Right ventricle myocardium superior (tissue), 1 donor: ENCODE data around the gene QPCT. TPM values are rescaled to one million over a fixed set of nuclear protein-coding genes. Genes with fewer than 3 reads are reported as not detected.
A peak's percentile ranks its signal among the peaks of the same experiment; 100 is the strongest.

Source experiments
- ATAC-seq: fragments of 200-7000 bp; cut with Tn5 transposase; one replicate; pipeline ENCODE4 v1.9.1; 2020; ENCODE audit warnings: mild to moderate bottlenecking; ENCODE audit not compliant: poor library complexity
- DNase-seq: peaks from one replicate; pipeline ENCODE4 v3.0.0-alpha.2; 2020
- intact Hi-C: fragments of 100-400 bp; cut with DNase I; formaldehyde crosslinking; loops from one replicate; pipeline ENCODE4 v1.11.2; 2022
- total RNA-seq: library from RNA; stranded (reverse); fragmentation: NEBNext Ultra II Directional; extraction: Animal tissue kit (Norgen Biotek cat#: 25700); gene quantifications from one replicate; pipeline ENCODE4 v1.2.1, GENCODE V29; 2021
- donor health status: DM: no; HTN: yes; CAD: no; lungs with severe emphysema.

QPCT gene
- total RNA-seq, 1 donor from 2014 or later, result 1.2 TPM

DNA sequence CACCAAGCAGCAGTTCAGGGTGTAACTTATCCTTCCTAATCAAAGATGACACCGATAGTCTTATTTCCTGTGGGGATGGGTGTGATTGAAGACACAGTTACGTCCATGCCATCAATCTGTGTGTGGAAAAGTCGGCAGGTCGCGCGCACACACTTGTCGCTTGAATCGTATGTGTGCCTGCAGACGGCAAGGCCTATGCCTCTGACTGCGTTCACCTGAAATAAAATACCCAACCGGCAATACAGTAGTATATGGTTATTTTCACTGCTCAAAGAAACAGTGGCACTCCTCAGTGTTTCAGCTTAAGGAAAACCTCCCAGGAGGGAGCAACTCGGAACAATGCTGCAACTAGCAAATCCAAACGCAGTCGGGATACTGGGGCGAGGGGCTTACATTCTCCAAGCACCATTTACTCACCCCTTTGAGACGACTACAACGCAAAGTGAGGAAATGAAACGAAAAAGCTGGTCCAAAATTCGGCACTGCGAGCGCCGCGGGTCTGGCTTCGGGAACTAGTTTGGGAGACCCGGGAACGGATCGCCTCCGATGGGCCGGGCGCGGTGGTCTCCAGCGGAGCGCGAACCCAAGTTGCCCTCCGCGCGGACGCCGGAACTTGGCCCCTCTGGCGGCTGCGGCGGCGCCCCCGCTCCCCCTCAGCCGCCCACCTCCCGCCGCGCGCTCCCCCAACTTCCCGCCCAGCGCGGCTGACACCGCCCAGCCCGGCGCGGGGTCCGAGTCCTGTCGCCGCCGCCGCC, 20.5 kb upstream of the QPCT start:
- DNase-seq (peak; percentile 49), ATAC-seq (peak; percentile 48)
- intact Hi-C loops, result loop anchor here (10.0 kb wide), 1 partner anchor 1051 kb away; the partner anchor contains the start of gene ATL2

DNA sequence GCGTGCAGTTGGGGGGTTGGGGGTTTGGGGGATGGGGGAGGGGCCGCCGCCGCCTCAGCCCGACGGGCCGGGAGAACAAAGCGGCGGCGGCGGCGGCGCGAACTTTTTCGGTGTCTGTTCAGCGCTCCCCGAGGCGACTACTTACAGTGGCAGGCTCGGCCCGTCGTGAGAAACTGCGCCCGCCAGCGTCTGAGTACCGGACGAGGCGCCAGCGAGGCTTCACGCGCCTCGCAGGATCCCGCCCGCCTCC, 20.0 kb upstream of the QPCT start:
- ATAC-seq (no peak), DNase-seq (peak; percentile 90)
- intact Hi-C loops, result loop anchor here (10.0 kb wide), 1 partner anchor 1050 kb away; the partner anchor contains the start of gene ATL2

DNA sequence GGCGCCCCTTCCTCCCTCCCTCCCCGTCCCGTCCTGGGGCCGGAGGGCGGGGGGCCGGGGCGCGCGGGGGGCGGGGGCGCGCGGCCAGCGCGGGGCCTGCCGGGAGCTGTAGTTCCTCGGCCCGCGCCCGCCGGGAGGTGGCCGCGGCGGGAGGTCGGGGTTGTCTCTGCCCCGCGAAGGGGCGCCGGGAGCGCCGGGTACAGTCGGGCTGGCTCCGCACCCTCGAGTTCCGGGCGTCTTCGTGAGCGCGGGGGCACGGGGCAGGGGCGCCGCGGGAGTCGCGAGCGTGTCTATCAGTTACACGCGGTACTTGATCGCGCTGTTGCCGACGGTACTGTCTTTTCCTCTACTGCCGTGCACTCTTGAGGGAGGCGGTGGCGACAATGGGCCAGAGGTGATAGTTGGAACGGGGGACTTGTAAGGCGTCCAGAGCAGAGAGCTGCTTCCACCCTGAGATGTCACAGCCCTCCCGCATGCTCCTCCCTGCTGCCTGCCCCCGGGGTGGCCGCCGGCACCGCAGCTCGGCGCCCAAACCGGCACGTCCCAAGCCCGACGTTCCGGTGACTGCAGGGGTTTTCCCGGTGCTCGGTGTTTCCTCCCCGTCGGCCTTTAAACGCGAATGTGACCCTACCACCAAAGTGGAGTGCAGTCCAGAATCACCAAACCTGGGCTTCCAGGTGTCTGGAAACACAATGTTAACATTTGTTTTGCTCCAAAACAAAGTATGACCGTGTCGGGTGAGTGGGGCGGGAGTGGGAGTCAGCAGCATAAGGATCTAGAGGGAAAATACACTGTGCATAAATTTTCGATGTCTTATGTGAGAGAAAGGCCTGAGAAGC, 19.4 kb upstream of the QPCT start, which contains the start of gene PRKD3:
PRKD3 (minus strand) TSS at position 48 of the 839 bp plus-strand sequence. CDS start 8,309 bp downstream, outside the sequence.
- ATAC-seq (peak; percentile 92), DNase-seq (no peak)
- intact Hi-C loops, result loop anchor here (10.0 kb wide), 1 partner anchor 1050 kb away; the partner anchor contains the start of gene ATL2

DNA sequence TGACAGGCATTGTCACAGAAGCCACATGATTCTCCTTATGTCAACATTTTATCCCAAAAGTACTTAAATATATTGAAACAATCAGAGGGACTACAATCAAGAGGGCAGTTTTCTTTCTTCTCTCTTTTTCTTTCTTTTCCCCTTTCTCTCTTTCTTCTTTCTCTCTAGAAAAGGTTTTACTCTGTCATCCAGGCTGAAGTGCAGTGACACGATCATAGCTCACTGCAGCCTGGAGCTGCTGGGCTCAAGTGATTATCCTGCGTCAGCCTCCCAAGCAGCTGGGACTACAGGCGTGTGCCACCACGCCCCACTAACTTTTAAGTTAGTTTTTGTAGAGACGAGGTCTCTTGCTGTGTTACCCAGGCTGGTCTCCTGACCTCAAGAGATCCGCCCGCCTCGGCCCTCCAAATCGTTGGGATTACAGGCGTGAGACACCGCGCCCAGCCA, 18.8 kb upstream of the QPCT start:
- ATAC-seq (no peak), DNase-seq (peak; percentile 44)
- intact Hi-C loops, result loop anchor here (10.0 kb wide), 1 partner anchor 1049 kb away; the partner anchor contains the start of gene ATL2

DNA sequence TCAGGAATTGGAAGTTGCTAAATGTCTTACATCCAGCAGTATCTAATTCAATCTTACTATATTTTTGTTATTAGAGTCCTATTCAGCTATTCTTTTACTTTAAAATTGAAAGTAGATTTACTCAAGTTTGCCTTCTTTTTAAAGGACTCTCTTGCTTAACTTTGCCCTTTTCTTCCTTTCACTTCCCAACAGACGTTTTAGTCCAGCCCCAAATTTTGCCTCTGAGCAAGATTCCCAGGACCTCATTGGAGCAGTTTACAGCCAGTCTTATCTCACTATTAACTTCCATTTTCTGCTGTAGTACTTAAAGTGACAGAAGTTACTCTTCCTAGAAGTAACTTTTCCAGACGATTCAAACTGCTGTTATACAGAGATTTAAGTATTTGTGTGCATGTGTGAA, 18.1 kb upstream of the QPCT start:
- peak; percentile 54 for ATAC-seq
- intact Hi-C loops, result loop anchor here (10.0 kb wide), 1 partner anchor 1049 kb away; the partner anchor contains the start of gene ATL2
- no peak for DNase-seq

DNA sequence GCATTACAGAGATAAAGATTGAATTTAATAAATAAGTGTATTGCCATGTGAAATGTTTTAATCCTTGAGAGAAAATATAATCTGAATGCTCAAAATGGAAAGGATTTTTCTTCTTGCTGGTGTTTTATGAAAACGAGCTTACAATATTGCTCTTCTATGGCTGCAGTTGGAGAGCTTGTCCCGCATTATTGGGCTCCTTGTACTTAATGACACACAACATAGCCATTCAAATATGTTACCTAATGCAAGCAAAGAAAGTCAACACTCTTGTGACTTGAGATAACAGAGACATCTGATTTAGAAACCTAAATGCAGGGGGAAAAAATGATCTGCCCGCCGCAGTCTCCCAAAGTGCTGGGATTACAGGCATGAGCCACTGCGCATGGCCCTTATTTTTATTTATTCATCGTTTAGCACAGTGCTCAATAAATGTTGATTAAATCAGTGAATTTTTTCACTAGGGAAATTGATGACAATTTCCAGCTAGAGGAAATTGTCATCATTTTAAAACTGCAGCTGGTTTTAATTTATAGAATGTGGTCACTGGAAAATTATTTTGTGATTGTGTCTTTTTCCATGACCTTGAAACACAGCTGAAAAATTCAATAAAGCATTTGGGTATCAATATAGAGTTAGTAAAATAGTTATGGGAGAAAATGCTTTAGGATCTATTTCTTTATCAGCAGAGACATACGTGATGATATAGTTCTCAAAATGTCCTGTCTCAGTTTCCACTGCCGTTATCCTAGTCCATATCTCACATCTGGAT, 17.4 kb upstream of the QPCT start:
- intact Hi-C loops, result loop anchor here (10.0 kb wide), 1 partner anchor 1048 kb away; the partner anchor contains the start of gene ATL2
- ATAC-seq (no peak), DNase-seq (no peak)

DNA sequence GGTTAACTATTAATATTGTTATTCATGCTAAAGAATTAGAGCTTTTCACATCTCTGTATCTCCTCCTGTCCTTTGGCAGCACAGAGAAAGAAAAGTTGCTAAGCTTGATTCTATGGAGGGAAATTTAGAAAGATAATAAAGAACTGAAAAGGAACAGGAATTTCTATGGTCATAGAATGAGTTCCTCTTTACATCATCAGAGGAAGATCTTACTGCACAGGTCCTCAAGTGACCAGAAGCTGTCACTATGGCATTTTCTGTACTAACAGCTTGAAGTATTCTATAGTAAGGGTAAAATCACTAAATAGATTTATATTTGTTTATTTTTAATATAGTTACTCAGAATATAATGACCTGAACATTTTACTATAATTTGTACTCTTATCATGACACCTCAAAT, 13.7 kb upstream of the QPCT start:
- ATAC-seq, result no peak

DNA sequence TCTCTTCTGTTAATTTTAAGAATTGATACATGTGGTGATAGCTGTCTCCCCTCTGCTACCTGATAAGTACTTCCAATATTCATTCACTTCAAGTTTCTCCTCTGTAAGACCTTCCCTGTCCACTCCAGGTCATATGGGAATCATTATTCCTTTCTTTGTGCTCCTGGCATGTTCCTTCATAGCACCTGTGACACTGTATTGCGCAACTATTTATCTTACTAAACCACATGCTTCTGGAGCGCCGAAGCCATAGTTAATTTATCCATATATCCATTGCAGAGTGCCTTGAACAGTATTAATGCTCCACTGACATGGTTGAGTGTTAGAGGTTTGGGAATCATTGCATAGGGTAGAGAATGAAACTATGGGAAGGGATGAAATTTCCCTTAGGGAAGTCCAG, 11.9 kb upstream of the QPCT start:
- DNase-seq, result no peak
- ATAC-seq, result no peak
- intact Hi-C loops, result no loop called here

More for the DNA sequence above, 13.7 kb upstream of the QPCT start:
- DNase-seq, result no peak
- intact Hi-C loops, result no loop called here

DNA sequence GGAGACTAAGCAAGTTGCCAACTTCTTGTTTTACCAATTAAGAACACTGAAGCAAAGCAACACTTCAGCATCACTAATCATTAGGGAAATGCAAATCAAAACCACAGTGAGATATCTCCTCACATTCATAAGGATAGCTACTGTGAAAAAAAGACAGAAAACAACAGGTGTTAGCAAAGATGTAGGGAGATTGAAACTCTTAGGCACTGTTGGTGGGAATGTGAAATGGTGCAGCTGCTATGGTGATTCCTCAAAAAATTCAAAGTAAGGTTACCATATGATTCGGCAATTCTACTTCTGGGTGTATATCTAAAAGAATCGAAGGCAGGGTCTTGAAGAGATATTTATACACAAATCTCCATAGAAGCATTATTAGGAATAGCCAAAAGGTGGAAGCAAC, 11.2 kb upstream of the QPCT start:
- ATAC-seq (no peak), DNase-seq (no peak)
- intact Hi-C loops, result no loop called here

DNA sequence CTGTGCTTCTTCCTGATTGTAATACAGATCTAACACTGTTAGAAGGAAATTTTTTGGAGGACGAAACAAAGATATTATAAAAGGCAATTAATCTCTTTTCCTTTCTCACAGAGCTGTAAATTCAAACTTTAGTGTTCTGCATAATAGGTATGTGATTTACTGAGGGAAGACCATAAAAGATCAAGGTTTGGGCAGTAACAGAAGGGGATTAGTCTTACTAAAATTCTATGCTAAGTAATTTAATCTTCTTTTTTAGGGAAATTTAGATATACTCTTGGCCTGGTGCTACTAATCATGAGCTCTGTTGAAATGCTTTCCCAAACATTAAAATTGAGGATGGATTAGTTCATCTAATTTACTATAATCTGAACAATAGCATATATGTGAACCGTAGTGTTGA, 8.8 kb upstream of the QPCT start:
- no peak for ATAC-seq
- intact Hi-C loops, result no loop called here
- no peak for DNase-seq

DNA sequence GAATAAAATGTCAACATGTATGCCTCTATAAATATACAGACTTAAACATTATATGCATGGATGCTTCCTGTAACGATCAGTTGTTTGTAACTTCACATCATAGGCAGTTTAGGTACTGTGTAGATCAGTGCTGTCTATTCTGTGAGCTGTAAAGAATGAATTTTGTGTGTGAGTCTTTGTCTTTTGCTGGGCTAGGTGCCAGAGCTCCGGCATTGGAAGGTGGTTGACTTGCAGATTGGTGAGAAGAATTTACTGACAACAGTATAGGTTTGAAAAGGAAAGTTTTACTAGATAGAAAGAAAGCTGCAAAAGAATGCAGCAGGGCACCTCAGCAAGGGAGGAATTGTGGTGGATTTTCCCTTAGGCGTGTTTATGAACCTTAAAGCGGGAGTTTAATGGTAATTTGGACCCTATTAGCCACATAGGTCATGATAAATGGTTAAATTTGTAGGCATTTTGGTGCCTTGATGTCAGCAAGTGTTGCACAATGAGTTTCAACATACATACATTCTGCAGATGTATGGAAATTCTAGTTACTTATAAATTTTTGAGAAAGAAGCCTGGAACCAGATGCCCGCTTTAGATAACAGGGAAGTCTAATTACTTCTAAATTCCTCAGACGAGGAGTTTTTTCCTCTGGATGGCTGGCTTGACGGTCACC, 6.7 kb upstream of the QPCT start:
- ATAC-seq (no peak), DNase-seq (no peak)
- intact Hi-C loops, result no loop called here

DNA sequence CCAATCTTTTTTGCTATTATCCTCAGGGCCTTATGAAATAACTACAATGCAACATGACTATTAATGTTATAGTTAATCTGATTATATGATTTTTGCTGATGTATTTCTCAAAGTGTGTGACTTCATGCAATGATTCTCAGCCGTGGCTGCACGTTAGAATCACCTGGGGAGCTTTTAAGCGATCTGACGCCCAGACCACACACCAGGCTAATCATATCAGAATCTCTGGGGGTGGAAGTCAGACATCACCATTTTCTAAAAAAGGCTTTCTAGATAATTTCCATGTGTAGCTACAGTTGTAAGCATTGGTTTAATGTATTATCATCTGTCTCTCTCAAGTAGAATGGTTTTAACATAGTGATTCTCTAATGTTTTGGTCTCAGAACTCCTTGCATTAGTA, 5.5 kb upstream of the QPCT start:
- ATAC-seq (no peak), DNase-seq (no peak)
- intact Hi-C loops, result no loop called here

DNA sequence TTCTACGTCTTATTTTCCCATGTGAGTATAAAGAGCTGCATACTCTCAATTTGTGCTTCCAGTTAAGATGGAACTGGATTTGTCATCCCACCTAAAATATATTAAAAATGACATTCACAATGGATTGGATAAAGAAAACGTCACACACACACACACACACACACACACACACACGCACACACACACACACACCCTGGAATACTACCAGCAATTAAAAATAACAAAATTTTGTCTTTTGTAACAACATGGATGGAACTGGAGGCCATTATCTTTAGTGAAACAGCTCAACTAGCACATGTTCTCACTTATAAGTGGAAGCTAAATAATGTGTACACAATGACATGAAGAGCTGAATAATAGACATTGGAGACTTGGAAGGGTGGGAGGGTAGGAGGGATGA, 3.8 kb upstream of the QPCT start:
- ATAC-seq (no peak), DNase-seq (no peak)
- intact Hi-C loops, result no loop called here

DNA sequence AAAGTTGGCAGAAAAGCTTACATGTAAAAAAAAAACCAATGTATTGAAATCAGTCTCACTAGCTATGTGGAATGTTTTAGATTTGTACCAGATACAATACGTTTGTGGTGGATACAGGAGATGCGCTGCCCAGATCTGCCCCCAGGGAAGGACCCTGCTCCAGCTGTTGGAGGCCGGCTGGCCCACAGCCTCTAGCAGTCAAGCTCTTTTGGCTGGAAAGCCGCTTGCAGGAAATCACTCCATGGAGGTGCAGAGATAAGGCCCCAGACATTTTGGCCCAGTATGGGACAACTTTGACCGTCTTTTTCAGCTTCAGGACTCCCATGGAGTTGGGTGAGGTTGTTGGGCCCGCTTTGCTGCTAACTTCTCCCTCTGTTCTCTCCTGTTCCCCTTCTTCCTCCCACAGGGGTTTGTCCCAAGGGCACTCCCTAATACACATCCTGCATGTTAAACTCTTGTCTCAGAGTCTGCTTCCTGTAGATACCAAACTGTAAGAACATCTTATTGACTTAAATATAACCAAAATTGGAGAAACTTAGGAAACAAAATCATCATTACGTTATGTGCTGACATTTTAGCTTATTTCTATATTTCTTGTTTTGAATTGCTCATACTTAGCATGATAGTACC, 1.7 kb upstream of the QPCT start:
- peak; percentile 7 for ATAC-seq
- intact Hi-C loops, result no loop called here

DNA sequence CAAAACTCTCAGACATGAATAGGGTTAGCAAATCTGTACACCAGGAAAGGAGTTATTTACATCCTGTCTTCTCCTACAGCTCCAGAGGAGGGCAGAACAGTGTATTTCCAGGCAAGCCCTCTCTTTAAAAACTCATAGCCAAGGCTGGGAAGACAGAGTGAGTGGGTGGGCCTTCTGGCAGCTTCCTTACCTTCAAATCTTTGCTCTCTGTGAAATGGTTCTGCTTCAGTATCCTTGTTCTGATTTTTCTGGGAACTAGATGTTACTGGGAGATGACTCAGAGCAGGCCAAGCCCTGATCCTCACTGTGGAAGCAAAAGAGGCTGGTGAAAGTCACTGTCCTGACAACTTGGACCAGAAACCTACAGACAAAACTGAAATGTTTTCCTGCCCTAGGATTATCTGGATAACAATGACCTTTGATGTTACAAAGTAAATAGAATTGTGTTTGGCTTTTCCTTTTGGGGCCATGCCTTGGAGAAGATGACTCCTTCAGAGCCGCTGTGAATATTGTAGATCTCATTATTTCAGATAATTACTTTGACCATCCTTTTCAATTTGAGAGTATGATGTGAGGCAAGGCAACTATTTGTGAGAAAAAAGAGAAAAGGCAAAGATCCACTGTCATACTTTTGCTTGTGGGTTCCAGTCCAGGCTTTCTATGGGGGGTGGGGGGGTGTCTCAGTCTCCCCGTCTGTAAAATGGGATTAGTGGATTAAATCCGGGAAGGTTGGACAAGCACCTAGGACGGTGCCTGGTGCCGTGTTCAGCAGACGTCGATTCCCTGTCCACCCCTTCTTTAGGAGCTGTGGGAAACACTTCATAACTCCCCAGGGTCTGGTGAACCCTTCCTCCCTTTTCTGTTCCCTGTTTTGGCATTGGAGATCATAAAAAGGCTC, 644 bp upstream of the QPCT start:
- intact Hi-C loops, result no loop called here
- peak; percentile 50 for ATAC-seq
- no peak for DNase-seq

More for the DNA sequence above, 1.7 kb upstream of the QPCT start:
- DNase-seq, result peak; percentile 48

DNA sequence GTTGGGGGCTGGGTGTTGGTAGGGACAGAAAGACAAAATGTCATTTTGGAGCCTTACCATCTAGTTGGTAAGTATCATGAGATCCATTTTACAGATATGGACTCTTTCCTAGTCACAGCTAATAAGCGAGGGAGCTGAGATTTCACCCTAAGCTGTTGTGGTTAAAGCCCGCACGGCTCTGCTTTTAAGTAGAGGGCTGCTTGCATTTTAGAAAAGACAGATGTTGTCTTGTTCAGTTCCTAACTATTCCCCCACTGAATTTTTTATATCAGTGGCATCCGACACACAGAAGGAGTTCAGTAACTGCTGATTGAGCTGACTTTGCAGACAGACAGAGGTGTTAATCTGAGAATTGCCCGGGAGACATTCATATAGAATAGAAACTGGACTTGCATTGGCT, 3.7 kb downstream of the QPCT start:
- no peak for DNase-seq
- intact Hi-C loops, result no loop called here
- no peak for ATAC-seq

DNA sequence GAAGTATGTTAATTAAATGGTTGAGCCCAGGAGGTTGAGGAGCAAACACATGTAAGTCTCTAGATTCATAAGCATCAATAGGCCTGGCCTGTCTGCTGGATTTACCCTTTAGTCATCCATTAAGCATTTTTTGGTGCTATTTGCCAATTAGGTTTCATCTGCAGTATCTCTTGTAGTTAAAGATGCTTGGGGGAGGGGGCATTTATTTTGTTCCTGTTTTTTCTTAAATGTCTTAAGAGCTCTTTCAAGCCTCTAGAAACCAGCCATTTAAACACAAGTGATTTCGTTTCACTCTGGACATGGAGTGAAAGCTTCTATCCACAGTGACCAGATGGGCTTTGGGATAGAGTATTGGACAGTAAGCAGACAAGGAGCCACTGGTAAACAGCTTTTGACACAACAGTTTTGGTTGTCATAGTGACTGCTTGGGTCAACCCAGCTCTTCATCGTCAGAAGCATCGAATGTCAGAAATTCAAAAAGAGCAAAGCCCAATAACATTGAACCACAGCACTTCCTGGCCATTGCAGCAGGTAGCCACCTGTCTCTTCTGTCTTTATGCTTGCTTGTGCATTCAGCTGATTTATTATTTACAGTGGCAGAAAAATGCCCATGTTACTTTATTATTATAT, 4.9 kb downstream of the QPCT start:
- DNase-seq (no peak), ATAC-seq (no peak)
- intact Hi-C loops, result no loop called here
